ENCODE data around the gene SEMA4G. TPM values are rescaled to one million over a fixed set of nuclear protein-coding genes. Genes with fewer than 3 reads are reported as not detected.

Gene SEMA4G
- total and polyA plus RNA-seq, 2 of the 13 experiments (the other 11 are each of a cell fraction or from before 2014, with no cell fraction given) = 46.2 to 207 TPM

- peak; percentile 60; the same call in 1 of the 2 replicates for TF ChIP-seq ZNF574 (CRISPR knock-in tag; IDR thresholded peaks at IDR 0.05)
- TF ChIP-seq THAP8 (CRISPR knock-in tag; IDR thresholded peaks at IDR 0.05; ENCODE audit: borderline replicate concordance) = no peak
- peak; percentile 75 for TF ChIP-seq RBFOX2 (IDR thresholded peaks at IDR 0.05; ENCODE audit: low read depth, low read length)
- TF ChIP-seq ZNF280B (CRISPR knock-in tag; IDR thresholded peaks at IDR 0.05; ENCODE audit: borderline replicate concordance) = no peak; the same call in 1 of the 2 replicates
- peak; percentile 97 for TF ChIP-seq HMGXB4 (CRISPR knock-in tag; IDR thresholded peaks at IDR 0.05; ENCODE audit: borderline replicate concordance in 1 of 2, low read depth in 1 of 2)
- TF ChIP-seq TEAD3 (CRISPR knock-in tag; optimal IDR thresholded peaks at IDR 0.05; ENCODE audit: borderline replicate concordance) = peak; percentile 50
- peak; percentile 75 for TF ChIP-seq PATZ1 (CRISPR knock-in tag; IDR thresholded peaks at IDR 0.05)
- 0 out of 2 replicates have a peak, but pooled peaks have one; percentile 18 for TF ChIP-seq PHF21A (CRISPR knock-in tag; IDR thresholded peaks at IDR 0.05)
- TF ChIP-seq ZNF414 (CRISPR knock-in tag; IDR thresholded peaks at IDR 0.05) = no peak
- no peak for TF ChIP-seq ZNF562 (CRISPR knock-in tag; IDR thresholded peaks at IDR 0.05; ENCODE audit: borderline replicate concordance)
- peak; percentile 62; the same call in 1 of the 2 replicates for TF ChIP-seq REPIN1 (CRISPR knock-in tag; IDR thresholded peaks at IDR 0.05; ENCODE audit: borderline replicate concordance, low read depth)
- TF ChIP-seq MEIS1 (CRISPR knock-in tag; IDR thresholded peaks at IDR 0.05; ENCODE audit: borderline replicate concordance) = no peak
- TF ChIP-seq ZSCAN22 (CRISPR knock-in tag; IDR thresholded peaks at IDR 0.05) = no peak
- TF ChIP-seq DRAP1 (CRISPR knock-in tag; IDR thresholded peaks at IDR 0.05) = peak; percentile 51; the same call in 1 of the 2 replicates
- peak; percentile 59 for TF ChIP-seq SP4 (CRISPR knock-in tag; IDR thresholded peaks at IDR 0.05)
- TF ChIP-seq TCF7 (IDR thresholded peaks at IDR 0.05; ENCODE audit: low read depth) = no peak
Measured at GRCh38 chr10:101018600-101019439, 49.5 kb downstream of the SEMA4G start (continued).
